HuH-7.5 (cell line): ENCODE data around the gene KIAA0753.
A peak's percentile ranks its signal among the peaks of the same experiment; 100 is the strongest.
"Not testable (repeated sequence)": the region's sequence is repeated elsewhere in the genome, so short reads cannot be mapped to it uniquely, and the experiment has no call there.

Source experiments
- DNase-seq: peaks from one replicate; pipeline ENCODE4 v3.0.0; 2011; ENCODE audit warnings: low spot score

Gene KIAA0753

GRCh38 chr17:6668727-6669425 is 28.4 kb upstream of the KIAA0753 start:
- DNase-seq = no peak

- no peak for DNase-seq
These were observed 27.7 kb upstream of the KIAA0753 start for GRCh38 chr17:6668219-6668618.

- no peak for DNase-seq
These were observed 27.0 kb upstream of the KIAA0753 start for GRCh38 chr17:6667516-6667915.

GRCh38 chr17:6666557-6666956 is 26.0 kb upstream of the KIAA0753 start:
- DNase-seq = no peak

GRCh38 chr17:6666077-6666521 is 25.6 kb upstream of the KIAA0753 start:
- peak; percentile 71 for DNase-seq

GRCh38 chr17:6663200-6663599 is 22.7 kb upstream of the KIAA0753 start:
- DNase-seq = not testable (repeated sequence)

- no peak for DNase-seq
These were observed 20.9 kb upstream of the KIAA0753 start for GRCh38 chr17:6661464-6661848.

- no peak for DNase-seq
These were observed 20.4 kb upstream of the KIAA0753 start for GRCh38 chr17:6660805-6661463.

- no peak for DNase-seq
These were observed 19.6 kb upstream of the KIAA0753 start for GRCh38 chr17:6660101-6660500.

- not testable (repeated sequence) for DNase-seq
These were observed 17.9 kb upstream of the KIAA0753 start for GRCh38 chr17:6658411-6658810.

GRCh38 chr17:6657633-6658287 is 17.2 kb upstream of the KIAA0753 start:
- no peak for DNase-seq

GRCh38 chr17:6656797-6657632 is 16.5 kb upstream of the KIAA0753 start:
- not testable (repeated sequence) for DNase-seq

GRCh38 chr17:6655732-6656361 is 15.3 kb upstream of the KIAA0753 start:
- not testable (repeated sequence) for DNase-seq

GRCh38 chr17:6654841-6655731 is 14.6 kb upstream of the KIAA0753 start:
- DNase-seq = no peak

GRCh38 chr17:6651919-6652452 is 11.5 kb upstream of the KIAA0753 start:
- peak; percentile 48 for DNase-seq

GRCh38 chr17:6651354-6651918 is 10.9 kb upstream of the KIAA0753 start, which contains the start of the genes C17orf100 and MED31:
Gene C17orf100, plus strand, starts transcription at chr17:6651762. Its CDS starts 152 bp downstream, at chr17:6651914.
Gene MED31, minus strand, starts transcription at chr17:6651605. Its CDS starts 77 bp downstream, at chr17:6651528.
- peak; percentile 91 for DNase-seq

GRCh38 chr17:6648181-6648580 is 7.7 kb upstream of the KIAA0753 start:
- DNase-seq = no peak

- DNase-seq = no peak
These were observed 3.1 kb upstream of the KIAA0753 start for GRCh38 chr17:6643451-6644125.

- no peak for DNase-seq
These were observed 2.1 kb upstream of the KIAA0753 start for GRCh38 chr17:6642592-6642991.
